Heart left ventricle (tissue), 13 donors: Measurements from ENCODE around the gene SURF6.

Experiments
- POLR2A ChIP-seq, 2 donors: fragments of 450-650 bp; IDR thresholded peaks; one replicate each; pipeline ENCODE4 v1.6.1; 2017; ENCODE audit warnings: antibody characterized with exemption in 2 of 2, mild to moderate bottlenecking in 2 of 2, moderate library complexity in 2 of 2
- TF ChIP-seq, protein P1 (sequence below), 12 donors: fragments of 200-600 bp; sonication (generic) in 4 of 12; IDR thresholded peaks; one replicate each; pipeline versions ENCODE4 v1.5.0 to v1.8.0; 2018 to 2022; ENCODE audit warnings: antibody characterized with exemption in 12 of 12, mild to moderate bottlenecking in 5 of 12
- donor health status: ischemic (EF 13 %, LVEDD 7.1; RV severe dilation, severe dysfunction).
- donor health status: DM: no; HTN: yes; CAD: no.
- donor health status: DM: no; HTN: no; CAD: no.
- donor health status: ischemic (EF 25% LVEDD 6.9; RV normal size, moderate dysfunction).
- donor health status: ischemic (EF 25% LVEDD 5.7; RV mildly dilated, moderate dysfunction).
- donor health status: ischemic (EF 35%, LVEDD 5.7; RV mildly dilated, moderate dysfunction).
- donor health status: nonischemic (EF 11% LVEDD 7.7; RV severe dilation, severe dysfunction).
- donor health status: DM: yes; HTN: yes; CAD: no.
- donor health status: PGD.
- donor health status: ischemic (EF 29% LVEDD 5.4; RV normal size, mild dysfunction).
- donor health status: nonischemic (EF 23%, LVEDD 6.1; RV moderate dilation, normal function).

- TF ChIP-seq, protein P1, sequence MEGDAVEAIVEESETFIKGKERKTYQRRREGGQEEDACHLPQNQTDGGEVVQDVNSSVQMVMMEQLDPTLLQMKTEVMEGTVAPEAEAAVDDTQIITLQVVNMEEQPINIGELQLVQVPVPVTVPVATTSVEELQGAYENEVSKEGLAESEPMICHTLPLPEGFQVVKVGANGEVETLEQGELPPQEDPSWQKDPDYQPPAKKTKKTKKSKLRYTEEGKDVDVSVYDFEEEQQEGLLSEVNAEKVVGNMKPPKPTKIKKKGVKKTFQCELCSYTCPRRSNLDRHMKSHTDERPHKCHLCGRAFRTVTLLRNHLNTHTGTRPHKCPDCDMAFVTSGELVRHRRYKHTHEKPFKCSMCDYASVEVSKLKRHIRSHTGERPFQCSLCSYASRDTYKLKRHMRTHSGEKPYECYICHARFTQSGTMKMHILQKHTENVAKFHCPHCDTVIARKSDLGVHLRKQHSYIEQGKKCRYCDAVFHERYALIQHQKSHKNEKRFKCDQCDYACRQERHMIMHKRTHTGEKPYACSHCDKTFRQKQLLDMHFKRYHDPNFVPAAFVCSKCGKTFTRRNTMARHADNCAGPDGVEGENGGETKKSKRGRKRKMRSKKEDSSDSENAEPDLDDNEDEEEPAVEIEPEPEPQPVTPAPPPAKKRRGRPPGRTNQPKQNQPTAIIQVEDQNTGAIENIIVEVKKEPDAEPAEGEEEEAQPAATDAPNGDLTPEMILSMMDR (IDR thresholded peaks at IDR 0.05), result no peak
- no peak for TF ChIP-seq POLR2A (IDR thresholded peaks at IDR 0.05)
Observed at GRCh38 chr9:133349965-133350616, 14.1 kb upstream of the SURF6 start.
